Neutrophil (primary cell): ENCODE data around the gene C2CD3.

Source experiments
- H3K27ac ChIP-seq: fragments of 200-600 bp; sonication (generic); 2 replicates; pipeline ENCODE4 v1.5.1; 2016; ENCODE audit warnings: mild to moderate bottlenecking, moderate library complexity
- H3K27me3 ChIP-seq: fragments of 200-600 bp; sonication (generic); 2 replicates; pipeline ENCODE4 v1.6.0; 2016; ENCODE audit warnings: mild to moderate bottlenecking
- H3K36me3 ChIP-seq: fragments of 200-600 bp; sonication (generic); 2 replicates; pipeline ENCODE4 v1.5.1; 2017
- H3K4me1 ChIP-seq, 2 experiments: fragments of 200-600 bp in 1 of 2; sonication (generic) in 1 of 2; 1 replicate in 1 of 2; 2 replicates in 1 of 2; pipeline versions ENCODE4 v1.5.1 to v1.6.1; 2013 to 2016; ENCODE audit warnings: low read depth in 1 of 2, low read length in 1 of 2, mild to moderate bottlenecking in 1 of 2, moderate library complexity in 1 of 2; ENCODE audit not compliant: control insufficient read depth in 1 of 2, insufficient read depth in 1 of 2
- H3K4me3 ChIP-seq, 2 experiments: fragments of 200-600 bp in 1 of 2; sonication (generic) in 1 of 2; 1 replicate in 1 of 2; 2 replicates in 1 of 2; pipeline ENCODE4 v1.5.1; 2013 to 2016; ENCODE audit warnings: low read depth in 1 of 2, low read length in 1 of 2, mild to moderate bottlenecking in 1 of 2, moderate library complexity in 1 of 2
- H3K9me3 ChIP-seq: fragments of 200-600 bp; sonication (generic); 2 replicates; pipeline ENCODE4 v1.5.1; 2016
- CTCF ChIP-seq: fragments of 200-600 bp; sonication (generic); IDR thresholded peaks from 2 replicates; pipeline ENCODE4 v1.5.1; 2016; ENCODE audit warnings: antibody characterized with exemption

Gene C2CD3

GRCh38 chr11:74171997-74172396, 1.2 kb upstream of the C2CD3 start:
- Histone ChIP-seq H3K36me3 (peaks cover 14% of the 10 kb centered on the region), H3K27ac (peak overlapping the region; percentile 93), H3K27me3 (no peaks in the 10 kb centered on the region), H3K9me3 (no peaks in the 10 kb centered on the region), H3K4me3 (peak overlapping the region; percentile 89 to 95), H3K4me1 (peaks cover 22 to 26% of the 10 kb centered on the region in 2 experiments)
- no peak for TF ChIP-seq CTCF

- H3K27me3 ChIP-seq, result no peaks in the 10 kb centered on the region
- H3K4me3 ChIP-seq, result peak overlapping the region; percentile 89 to 95
- peaks cover 22 to 26% of the 10 kb centered on the region in 2 experiments for H3K4me1 ChIP-seq
- H3K9me3 ChIP-seq, result no peaks in the 10 kb centered on the region
- peaks cover 17% of the 10 kb centered on the region for H3K36me3 ChIP-seq
- TF ChIP-seq CTCF, result no peak
- peak overlapping the region; percentile 93 for H3K27ac ChIP-seq
These were observed 797 bp upstream of the C2CD3 start for GRCh38 chr11:74171630-74171968.

GRCh38 chr11:74169738-74170458, 904 bp downstream of the C2CD3 start:
- H3K27me3 ChIP-seq, result no peaks in the 10 kb centered on the region
- H3K4me1 ChIP-seq, result peaks cover 22 to 26% of the 10 kb centered on the region in 2 experiments
- H3K27ac ChIP-seq, result peak overlapping the region; percentile 93

GRCh38 chr11:74168838-74169237, 2.0 kb downstream of the C2CD3 start:
- Histone ChIP-seq H3K27ac (no peak overlapping the region), H3K9me3 (no peaks in the 10 kb centered on the region), H3K4me1 (peaks cover 22 to 26% of the 10 kb centered on the region in 2 experiments), H3K27me3 (no peaks in the 10 kb centered on the region), H3K36me3 (peaks cover 31% of the 10 kb centered on the region), H3K4me3 (no peak overlapping the region)
- TF ChIP-seq CTCF, result no peak

More at GRCh38 chr11:74169738-74170458, 904 bp downstream of the C2CD3 start:
- Histone ChIP-seq H3K4me3 (peak overlapping the region; percentile 89 to 95), H3K36me3 (peaks cover 21% of the 10 kb centered on the region), H3K9me3 (no peaks in the 10 kb centered on the region)
- TF ChIP-seq CTCF, result no peak

GRCh38 chr11:74162681-74163467, 7.9 kb downstream of the C2CD3 start:
- no peaks in the 10 kb centered on the region for H3K9me3 ChIP-seq
- TF ChIP-seq CTCF, result no peak
- H3K4me1 ChIP-seq, result no peaks in the 10 kb centered on the region
- H3K36me3 ChIP-seq, result peaks cover 47% of the 10 kb centered on the region
- no peak overlapping the region for H3K27ac ChIP-seq
- no peaks in the 10 kb centered on the region for H3K27me3 ChIP-seq
- H3K4me3 ChIP-seq, result no peak overlapping the region
